GM19023 (cell line): ENCODE measurements around the gene CFAP61.

Source experiments
- ATAC-seq: cut with Tn5 transposase; IDR thresholded peaks from one replicate; pipeline ENCODE4 v1.9.1; 2021; ENCODE audit warnings: mild to moderate bottlenecking, moderate library complexity; ENCODE audit not compliant: unreplicated experiment

Gene CFAP61

GRCh38 chr20:20150241-20150640, 97.9 kb downstream of the CFAP61 start:
- ATAC-seq, result no peak

DNA sequence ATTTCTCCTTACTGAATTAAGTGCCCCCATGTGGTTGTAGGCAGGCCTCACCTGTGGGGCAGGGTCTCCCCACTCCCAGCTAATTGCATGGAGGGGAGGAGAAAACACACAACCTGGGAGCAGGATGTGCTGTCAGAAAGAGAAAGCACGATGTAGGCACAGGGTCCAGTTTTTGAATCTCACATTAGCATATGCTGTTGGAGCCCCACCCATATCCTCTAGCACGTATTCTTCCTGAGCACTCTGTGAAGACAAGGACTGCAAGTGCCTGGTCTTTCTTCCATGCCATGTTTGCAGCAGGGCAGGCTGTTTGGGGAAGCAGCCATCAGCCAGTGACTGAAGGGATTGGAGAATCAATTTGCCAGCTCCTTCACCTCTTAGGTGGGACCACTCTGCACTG, 108.2 kb downstream of the CFAP61 start:
- no peak for ATAC-seq

- ATAC-seq, result no peak
These were observed 109.3 kb downstream of the CFAP61 start for GRCh38 chr20:20161611-20162010.

GRCh38 chr20:20167698-20168097, 115.4 kb downstream of the CFAP61 start:
- no peak for ATAC-seq

GRCh38 chr20:20173254-20173653, 120.9 kb downstream of the CFAP61 start:
- ATAC-seq, result no peak

- ATAC-seq, result no peak
These were observed 121.9 kb downstream of the CFAP61 start for GRCh38 chr20:20174089-20174835.

DNA sequence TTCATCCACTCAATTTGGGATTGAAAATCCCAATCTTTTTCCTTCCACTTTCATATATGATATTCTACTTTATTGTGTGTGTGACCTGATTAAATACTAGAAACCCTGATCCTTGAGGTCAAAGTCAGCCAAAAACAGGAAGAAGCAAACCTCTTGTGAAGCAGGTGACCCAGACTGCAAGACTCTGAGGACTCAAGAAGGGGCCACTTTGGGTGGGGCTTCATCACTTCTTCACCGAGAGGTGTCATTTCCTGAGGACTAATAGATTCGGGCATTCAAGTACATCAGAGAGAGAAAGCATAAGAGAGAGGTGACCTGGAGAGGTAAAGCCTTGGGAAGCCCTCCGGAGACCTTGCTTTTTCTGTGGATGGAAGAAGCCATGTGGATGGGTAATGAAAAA, 129.0 kb downstream of the CFAP61 start:
- ATAC-seq, result no peak

- ATAC-seq, result no peak
These were observed 131.8 kb downstream of the CFAP61 start for GRCh38 chr20:20184149-20184548.

GRCh38 chr20:20184706-20185105, 132.4 kb downstream of the CFAP61 start:
- no peak for ATAC-seq

DNA sequence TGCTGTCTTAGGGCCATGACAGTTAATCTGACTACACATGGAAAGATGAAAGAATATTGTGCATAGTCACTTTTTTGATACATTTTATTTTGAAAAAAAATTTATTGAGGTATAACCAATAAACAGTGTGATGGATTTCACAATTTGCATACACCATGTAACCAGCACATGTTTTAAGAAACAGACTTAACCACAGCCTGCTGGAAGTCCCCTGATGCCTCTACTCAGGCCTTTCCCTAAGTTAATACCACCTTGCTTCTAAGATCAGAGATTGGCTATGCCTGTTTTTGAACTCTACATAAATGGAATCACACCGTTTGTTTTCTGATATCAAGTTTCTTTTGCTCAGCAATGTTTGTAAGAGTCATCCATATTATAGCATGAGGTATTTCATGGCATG, 136.3 kb downstream of the CFAP61 start:
- ATAC-seq, result peak; percentile 63

DNA sequence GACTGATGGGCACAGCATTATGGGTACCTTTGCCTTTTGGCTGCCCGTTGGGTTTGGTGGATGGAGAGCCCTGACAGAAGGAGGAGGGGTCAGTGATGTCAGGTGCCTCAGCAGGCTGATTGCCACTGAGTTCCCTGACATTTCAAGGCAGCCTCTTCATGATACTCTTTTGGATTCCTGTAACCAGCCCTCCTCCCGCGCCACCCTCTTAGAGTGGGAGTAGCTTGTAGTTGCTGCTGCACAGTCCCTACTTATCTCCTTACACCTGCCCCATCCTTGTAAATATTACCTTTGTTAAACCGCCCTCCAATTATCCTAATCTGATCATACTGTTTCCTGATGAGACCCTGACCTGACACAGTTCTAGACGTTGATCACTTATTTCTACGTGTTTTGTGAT, 140.0 kb downstream of the CFAP61 start:
- no peak for ATAC-seq

DNA sequence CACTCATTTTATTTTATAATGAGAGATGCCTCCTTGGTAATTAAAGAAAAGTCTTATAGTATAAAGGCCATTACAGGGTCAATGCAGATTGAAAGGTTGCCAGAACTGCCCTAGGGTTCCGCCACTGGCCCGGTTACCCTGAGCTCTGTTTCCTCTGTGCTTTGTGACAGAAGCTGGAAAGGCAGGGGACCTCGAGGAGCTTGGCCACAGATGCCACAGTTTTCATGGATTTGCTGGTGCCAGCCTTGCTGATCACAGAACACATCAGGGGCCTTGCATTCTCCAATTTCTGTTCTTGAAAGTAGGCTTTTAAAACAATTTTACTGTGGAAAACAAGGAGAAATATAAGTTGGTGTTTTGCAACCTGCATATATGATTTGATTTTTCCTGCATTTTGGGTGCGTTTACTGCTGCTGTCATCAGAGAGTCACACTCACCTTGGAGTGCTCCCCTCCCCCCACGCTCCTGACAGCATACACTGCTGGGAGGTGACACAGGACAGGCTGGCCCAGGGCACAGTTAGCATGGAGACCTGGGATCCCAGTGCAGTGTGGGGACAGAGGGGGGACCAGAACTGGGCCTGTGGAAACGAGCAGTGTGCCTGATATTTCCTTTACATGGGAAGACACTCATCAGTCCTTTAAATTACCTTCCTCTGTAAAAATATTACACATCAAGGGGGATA, 142.8 kb downstream of the CFAP61 start:
- ATAC-seq, result no peak

- ATAC-seq, result no peak
These were observed 144.3 kb downstream of the CFAP61 start for GRCh38 chr20:20196610-20197009.

GRCh38 chr20:20198011-20198410, 145.7 kb downstream of the CFAP61 start:
- ATAC-seq, result no peak

GRCh38 chr20:20199361-20200160, 147.2 kb downstream of the CFAP61 start:
- ATAC-seq, result no peak

DNA sequence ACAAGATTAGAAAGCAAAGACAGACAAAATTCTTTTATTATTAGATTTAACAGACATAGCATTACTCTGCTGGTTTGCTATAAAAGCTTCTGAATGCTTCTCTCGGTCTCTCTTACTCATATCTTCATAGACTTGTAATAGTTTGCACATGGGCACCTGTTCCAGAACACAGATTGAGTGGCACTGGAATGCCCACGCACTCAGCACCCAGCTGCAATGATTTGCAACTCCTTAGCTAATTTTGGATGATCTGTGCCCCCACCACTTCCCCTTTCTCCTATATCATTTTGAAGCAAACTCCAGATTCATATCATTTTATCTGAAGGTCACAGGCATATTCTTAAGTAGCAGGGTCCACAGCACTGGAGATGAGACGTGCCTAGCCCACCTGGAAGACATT, 148.8 kb downstream of the CFAP61 start:
- ATAC-seq, result no peak

GRCh38 chr20:20201639-20202038, 149.3 kb downstream of the CFAP61 start:
- ATAC-seq, result no peak

DNA sequence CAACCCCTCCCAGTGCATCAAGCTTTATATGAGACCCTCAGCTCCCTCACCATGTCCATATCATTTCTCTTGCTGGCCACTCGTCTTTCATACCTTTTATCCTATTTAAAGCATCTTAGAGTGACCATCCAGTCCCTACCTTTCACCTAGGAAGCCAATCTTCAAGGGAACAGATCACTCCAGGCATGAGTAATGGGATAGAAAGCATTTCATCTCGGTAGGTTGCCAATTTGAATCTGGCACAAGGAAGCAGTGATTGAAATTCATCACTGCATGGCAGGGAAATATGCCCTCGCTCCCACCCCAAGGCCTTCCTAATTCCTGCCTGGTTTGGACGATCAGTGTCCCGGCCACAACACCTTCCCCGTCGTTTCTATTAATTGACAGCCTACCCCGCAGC, 150.4 kb downstream of the CFAP61 start:
- ATAC-seq, result no peak

GRCh38 chr20:20203784-20204183, 151.5 kb downstream of the CFAP61 start:
- no peak for ATAC-seq

DNA sequence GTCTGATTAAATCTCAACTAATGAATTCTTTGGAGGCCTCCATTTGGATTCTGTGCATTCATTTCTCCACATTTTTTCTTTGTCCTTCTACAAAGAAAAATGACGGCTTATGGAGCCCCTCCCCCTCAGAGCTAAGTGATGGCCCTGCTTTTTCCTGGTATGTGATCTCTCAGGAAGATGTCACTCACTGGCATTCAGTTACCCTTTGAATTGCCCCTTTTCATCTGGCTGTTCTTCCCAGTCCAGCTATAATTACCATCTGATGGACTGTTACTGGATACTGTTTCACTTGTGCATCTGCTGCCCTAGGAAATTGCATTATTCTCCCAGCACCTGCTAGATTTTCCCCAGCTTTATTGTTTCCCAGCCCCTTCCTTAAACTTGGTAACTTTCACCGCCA, 151.9 kb downstream of the CFAP61 start:
- ATAC-seq, result no peak

DNA sequence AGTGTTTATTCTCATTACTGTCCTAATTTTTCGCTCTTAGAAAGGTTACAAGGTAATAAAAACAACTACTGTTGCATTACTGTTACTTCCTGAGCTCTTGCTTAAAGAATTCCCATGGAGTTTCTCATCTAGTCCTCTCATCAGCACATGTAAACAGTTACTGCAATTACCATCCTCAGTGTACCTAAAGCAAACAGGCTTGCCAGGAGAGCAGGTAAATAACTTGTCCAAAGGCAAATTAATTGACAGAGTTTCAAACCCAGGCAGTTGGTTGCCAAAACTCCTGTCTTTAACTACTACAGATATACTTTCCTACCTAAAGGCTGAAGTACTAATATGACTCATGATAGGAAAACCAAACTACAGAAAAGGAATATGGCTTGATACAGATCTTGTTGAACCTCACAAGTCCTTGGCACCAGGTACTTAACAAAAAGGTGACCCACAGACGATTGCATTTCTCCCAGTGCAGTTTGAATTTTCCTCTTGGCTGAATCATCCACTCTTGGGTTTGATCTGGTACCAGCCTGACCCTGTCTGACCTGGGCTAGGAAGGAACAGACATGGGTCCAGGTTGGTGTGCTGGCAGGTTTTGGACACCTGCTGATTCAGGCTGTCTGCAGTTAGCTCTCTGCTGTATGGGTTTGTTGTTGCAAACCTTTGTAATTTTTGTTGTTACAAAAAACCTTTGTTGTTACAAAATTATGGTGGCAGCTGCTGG, 153.0 kb downstream of the CFAP61 start:
- no peak for ATAC-seq
